PC-3 (cell line): ENCODE measurements around the gene SECISBP2L. TPM values are rescaled to one million over a fixed set of nuclear protein-coding genes. Genes with fewer than 3 reads are reported as not detected.

Experiments
- total RNA-seq: library from RNA; depleted of rRNA; stranded (reverse); fragments of >200 nt; gene quantifications from 2 replicates; pipeline ENCODE4 v1.2.3, GENCODE V29; 2014; rRNA removed

SECISBP2L gene
- total RNA-seq, 1 experiment from 2014 or later, result 18.6 TPM

Other genes starting within 250 kb of the SECISBP2L start
- 7.5 and 8.2 TPM in 2 replicates for gene CEP152, start 235.4 kb downstream of the SECISBP2L start, total RNA-seq
- 98.7 and 115 TPM in 2 replicates for gene EID1, start 168.3 kb downstream of the SECISBP2L start, total RNA-seq
- 2.4 and 4.3 TPM in 2 replicates for gene SHC4, start 82.5 kb downstream of the SECISBP2L start, total RNA-seq
- gene COPS2, start 109.2 kb upstream of the SECISBP2L start, total RNA-seq, result 30.4 TPM in 2 replicates
- 27.2 and 34.6 TPM in 2 replicates for gene GALK2, start 123.8 kb upstream of the SECISBP2L start, total RNA-seq